Subcutaneous adipose tissue (tissue), 4 donors: ENCODE results near the gene TMC1. TPM values are rescaled to one million over a fixed set of nuclear protein-coding genes. Genes with fewer than 3 reads are reported as not detected.

Experiments
- total RNA-seq, 4 donors: library from RNA; depleted of rRNA; stranded (reverse); fragments of >200 nt; gene quantifications; one replicate each; pipeline ENCODE4 v1.1.0, GENCODE V29; 2016
- TF ChIP-seq, protein P1 (sequence below): fragments of 450-650 bp; IDR thresholded peaks from one replicate; pipeline ENCODE4 v1.5.1; 2016; ENCODE audit warnings: low read depth, mild to moderate bottlenecking, control low read depth, antibody characterized with exemption, moderate library complexity

Gene TMC1
- total RNA-seq, 4 donors from 2014 or later, result 0.17 to 3.6 TPM; not detected in 2

DNA sequence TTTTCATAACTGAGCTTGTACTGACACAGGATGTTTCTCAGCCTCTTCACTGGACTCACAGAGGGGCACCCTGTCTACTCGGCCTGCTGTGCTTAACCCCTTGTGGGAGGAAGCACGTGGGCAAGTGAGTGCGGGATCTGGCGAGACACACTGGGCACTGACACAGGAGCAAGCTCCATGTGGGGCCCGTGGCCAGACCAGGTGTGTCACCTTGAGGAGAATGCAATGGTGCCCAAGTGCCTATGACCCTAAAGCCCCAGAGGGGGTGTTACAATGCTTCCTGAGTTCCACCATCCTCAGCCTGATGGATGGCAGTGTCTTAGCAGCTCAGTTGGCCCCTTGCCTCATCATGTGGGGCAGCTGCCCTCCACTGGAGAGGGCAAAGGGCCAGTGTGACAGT, 302.6 kb downstream of the TMC1 start:
- TF ChIP-seq, protein P1, sequence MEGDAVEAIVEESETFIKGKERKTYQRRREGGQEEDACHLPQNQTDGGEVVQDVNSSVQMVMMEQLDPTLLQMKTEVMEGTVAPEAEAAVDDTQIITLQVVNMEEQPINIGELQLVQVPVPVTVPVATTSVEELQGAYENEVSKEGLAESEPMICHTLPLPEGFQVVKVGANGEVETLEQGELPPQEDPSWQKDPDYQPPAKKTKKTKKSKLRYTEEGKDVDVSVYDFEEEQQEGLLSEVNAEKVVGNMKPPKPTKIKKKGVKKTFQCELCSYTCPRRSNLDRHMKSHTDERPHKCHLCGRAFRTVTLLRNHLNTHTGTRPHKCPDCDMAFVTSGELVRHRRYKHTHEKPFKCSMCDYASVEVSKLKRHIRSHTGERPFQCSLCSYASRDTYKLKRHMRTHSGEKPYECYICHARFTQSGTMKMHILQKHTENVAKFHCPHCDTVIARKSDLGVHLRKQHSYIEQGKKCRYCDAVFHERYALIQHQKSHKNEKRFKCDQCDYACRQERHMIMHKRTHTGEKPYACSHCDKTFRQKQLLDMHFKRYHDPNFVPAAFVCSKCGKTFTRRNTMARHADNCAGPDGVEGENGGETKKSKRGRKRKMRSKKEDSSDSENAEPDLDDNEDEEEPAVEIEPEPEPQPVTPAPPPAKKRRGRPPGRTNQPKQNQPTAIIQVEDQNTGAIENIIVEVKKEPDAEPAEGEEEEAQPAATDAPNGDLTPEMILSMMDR, result no peak

DNA sequence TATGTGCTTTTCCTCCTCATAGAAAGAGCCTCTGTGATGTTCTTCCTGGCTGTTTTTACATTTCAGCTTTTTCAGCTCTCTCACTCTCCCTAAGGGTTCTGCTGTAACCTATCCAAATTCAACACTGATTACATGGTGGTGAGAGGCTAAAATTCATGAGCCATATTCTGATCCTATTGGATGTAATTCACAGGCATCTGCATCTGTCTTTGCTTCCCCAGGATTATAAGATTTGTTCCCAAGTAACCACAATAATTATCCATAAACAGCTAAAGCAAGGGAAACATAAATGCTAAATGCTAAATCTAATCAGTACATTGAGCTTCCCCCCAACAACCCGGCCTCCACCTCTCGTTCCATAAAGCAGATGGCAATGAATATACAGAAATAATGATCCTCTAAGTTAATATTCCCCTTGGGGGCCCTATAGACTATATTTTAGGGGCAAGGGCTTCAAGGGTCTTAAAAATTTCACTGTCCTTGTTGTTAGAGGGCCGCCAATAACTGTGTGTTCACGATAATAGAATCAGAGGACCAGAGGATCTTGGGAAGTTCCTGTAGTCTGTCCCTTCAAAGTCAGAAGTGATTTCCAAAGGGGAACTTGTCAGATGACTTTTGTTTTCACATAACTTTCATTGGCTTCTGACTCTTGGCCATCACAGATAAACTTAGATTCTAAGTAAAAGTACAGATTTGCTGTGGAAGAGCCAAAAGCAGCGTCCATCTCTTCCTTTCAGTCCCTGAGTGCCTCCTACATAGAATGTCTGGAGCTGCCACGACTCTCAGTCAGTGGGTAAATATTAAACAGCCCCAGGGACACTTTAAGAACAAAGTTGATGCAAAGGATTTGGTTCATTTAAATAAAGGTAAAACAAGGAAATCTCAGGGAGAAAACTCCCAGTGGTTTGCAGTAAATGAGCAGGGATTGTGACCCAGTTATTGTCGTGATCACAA, 305.9 kb downstream of the TMC1 start:
- TF ChIP-seq, protein P1, result no peak

DNA sequence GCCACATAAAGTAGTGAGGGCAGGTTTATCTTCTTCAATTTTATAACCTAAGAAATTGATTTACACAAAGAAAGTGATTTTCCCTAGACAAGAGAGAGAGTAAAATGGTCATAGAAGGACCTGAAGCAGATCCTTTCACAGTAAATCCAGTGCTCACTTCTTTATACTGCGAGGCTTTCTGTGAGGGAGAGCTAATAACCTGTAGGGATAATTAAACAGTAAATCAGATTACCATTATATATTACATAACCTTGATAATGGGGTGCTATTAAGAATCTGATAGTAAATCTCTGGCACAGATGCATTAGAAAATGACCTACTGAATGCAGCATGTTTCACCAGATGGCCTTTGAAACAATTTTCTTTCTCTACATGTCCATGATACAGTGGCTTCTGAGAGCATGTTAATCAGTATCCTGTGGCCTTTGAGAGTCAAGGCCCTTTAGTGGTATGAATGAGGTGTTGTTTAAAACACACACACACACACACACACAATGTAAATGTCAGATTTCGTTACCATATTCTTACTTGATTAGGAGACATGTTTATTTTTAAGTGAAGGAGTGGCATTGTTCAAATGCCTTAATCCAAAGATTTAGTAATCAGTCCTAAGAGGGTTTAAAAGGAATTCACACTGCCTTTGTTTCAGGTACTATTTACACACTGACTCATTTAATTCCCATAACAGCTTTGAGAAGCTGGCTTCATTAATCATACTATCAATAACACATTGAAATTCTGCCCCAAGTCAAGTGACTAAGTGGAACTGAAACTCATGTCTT, 306.7 kb downstream of the TMC1 start:
- TF ChIP-seq, protein P1, result no peak

DNA sequence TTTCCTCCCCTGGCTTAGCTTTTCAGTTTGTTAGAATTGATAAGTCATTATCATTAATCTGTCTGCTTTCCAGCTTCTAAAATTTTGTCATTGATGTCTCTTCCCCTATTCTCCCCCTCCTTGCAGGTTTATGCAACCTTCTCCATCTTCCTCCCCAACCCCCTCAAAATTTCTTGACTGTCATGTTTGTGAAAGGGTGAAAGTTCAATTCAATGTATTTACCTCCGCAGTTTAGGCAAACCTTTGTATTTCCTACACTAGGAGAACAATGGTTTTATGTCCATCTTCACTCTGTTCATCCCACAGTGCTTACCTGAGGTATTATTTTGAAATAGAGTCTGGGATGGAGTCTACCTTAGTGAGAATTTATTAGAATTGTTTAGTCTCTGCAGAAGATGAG, 313.6 kb downstream of the TMC1 start:
- TF ChIP-seq, protein P1, result no peak

DNA sequence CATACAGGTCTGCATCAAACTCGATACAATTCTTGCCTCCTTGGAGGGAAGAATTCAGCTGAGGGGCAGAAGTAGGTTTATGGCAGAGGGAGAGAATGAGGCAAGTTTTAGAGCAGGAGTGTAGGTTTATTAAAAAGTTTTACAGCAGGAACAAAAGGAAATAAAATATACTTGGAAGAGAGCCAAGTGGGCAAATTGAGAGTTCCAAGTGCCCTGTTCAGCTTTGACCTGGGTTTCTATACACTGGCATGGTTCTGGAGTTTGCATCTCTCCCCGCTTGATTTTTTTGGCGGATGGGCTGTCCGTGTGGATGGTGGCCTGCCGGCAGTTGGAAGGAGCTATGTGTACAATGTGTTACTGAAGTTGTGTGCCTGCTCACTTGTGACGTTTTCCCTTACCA, 315.4 kb downstream of the TMC1 start:
- TF ChIP-seq, protein P1, result no peak

DNA sequence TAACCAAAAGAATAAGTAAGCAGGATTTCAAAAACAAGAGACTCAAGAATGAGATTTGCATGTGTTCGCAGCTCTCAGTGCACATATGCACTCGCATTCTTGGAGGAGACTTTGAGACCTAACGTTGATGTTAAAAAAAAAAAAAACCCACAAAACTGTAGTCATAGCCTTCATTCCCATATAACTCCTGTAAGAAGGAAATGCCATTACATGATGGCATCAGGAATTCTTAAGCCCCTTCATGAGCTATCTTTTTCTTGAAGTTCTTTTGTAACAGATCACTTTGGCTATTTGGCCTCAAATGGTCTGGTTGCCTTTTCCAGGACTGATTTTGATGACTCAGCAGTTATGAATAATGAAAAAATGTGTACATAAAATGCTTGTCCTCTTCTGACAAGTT, 317.7 kb downstream of the TMC1 start:
- TF ChIP-seq, protein P1, result no peak
